ENCODE measurements around the gene MYCBP2. TPM values are rescaled to one million over a fixed set of nuclear protein-coding genes. Genes with fewer than 3 reads are reported as not detected.
"Not testable (repeated sequence)": the region's sequence is repeated elsewhere in the genome, so short reads cannot be mapped to it uniquely, and the experiment has no call there.

MYCBP2 gene, protein sequence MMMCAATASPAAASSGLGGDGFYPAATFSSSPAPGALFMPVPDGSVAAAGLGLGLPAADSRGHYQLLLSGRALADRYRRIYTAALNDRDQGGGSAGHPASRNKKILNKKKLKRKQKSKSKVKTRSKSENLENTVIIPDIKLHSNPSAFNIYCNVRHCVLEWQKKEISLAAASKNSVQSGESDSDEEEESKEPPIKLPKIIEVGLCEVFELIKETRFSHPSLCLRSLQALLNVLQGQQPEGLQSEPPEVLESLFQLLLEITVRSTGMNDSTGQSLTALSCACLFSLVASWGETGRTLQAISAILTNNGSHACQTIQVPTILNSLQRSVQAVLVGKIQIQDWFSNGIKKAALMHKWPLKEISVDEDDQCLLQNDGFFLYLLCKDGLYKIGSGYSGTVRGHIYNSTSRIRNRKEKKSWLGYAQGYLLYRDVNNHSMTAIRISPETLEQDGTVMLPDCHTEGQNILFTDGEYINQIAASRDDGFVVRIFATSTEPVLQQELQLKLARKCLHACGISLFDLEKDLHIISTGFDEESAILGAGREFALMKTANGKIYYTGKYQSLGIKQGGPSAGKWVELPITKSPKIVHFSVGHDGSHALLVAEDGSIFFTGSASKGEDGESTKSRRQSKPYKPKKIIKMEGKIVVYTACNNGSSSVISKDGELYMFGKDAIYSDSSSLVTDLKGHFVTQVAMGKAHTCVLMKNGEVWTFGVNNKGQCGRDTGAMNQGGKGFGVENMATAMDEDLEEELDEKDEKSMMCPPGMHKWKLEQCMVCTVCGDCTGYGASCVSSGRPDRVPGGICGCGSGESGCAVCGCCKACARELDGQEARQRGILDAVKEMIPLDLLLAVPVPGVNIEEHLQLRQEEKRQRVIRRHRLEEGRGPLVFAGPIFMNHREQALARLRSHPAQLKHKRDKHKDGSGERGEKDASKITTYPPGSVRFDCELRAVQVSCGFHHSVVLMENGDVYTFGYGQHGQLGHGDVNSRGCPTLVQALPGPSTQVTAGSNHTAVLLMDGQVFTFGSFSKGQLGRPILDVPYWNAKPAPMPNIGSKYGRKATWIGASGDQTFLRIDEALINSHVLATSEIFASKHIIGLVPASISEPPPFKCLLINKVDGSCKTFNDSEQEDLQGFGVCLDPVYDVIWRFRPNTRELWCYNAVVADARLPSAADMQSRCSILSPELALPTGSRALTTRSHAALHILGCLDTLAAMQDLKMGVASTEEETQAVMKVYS (N-terminal part only)
- total RNA-seq (2014; rRNA removed; shearing (Covaris generic)) = 22.6 and 23.7 TPM in 2 replicates

DNA sequence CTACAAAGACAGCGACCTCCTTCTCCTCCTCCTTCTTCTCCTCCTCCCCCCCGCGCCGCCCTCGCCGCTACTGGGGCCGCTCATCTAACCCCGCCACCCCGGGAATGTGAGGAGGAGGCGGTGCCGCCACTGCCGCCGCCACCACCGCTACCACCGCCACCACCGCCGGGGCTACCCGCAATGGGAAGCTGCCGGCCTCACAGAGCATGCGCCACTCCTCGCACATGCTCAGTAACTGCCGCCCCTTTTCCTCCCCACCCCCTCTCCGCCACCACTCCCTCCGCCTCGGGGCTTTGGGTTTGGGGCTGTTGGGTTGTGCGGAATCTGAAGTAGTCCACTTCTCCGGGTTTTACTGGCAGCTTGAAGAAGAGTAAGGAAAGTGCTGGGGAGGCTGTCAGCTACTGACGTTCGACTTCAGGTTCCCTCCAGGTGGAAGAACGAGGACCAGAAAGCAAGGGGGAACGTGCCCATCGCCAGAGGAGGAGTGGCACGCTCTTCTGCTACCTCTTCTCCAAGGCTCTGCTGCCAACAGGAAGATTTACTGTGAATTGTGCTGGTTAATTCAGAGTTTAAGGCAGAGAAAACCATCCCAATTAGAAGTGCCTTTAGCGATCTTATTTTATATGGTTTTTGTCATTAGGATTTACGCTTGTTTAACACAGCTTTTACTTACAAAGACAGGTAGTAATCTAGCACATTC lies at the start of gene MYCBP2:
Gene MYCBP2, minus strand, starts transcription at position 190 of the 700 bp plus-strand sequence. CDS start 319 bp downstream, outside the sequence.
- DNase-seq (ENCODE audit: low spot score) = peak; percentile 93

DNA sequence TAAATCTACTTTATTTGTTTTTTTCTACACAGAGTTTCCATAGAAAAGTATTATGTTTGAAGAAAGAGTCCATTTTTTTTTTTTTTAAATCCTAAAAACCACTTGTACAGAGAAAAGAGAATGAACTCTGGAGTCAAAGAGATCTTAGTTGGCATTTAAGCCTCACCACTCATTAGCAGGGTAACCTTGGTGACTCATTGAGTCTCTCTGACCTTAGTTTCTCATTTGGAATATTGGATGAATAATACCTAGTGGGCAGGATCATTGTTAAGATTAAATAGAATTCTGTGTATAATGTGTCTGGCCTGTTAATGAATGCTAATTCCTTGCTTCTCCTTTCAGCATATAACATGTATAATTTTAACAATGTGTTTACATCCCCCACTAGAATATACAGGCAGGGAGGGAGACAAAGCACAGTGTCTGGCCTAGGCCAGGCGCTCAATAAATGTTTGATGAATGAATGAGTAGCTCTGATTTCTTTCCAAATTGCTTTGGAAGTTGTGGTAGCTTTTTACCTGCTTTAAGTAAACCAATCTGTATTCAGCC lies 48.7 kb upstream of the MYCBP2 start:
- no peak for DNase-seq (ENCODE audit: low spot score)

DNA sequence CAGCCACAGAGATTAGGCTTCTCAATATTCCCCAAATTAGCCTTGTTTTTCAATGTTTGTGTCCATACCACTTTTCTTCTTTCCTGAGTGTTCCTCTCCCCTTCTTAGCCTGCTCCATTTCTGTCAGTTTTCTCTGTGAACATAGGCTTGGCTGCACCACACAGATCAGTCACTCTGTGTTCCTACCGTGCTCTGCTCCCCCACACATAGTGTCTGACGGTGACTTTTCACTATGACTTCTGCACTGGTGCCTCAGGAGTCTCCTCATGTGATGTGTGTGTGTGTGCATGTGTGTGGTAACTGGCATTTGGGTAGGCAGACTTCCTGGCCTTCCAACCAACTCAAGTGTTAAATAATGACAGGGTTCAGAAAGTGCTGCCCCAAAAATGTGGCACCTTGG lies 47.9 kb upstream of the MYCBP2 start:
- DNase-seq (ENCODE audit: low spot score) = no peak

DNA sequence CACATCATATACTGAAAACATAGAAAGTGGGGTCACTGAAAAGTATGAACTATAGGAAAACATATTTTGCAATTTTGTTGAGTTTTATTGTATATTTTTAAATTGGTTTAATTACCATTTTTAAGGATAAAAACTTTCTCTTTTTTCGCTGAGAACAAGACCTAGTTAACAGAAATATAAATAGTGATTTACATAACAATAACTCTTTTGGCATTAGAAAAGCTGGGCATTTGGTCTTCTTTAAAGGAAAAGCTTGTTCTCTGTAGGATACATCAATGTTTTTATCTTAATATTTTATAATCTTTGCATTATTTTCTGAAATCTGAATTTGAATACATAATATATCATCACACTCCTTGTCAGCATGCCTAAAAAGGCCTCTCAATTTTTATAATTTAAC lies 47.4 kb upstream of the MYCBP2 start:
- DNase-seq (ENCODE audit: low spot score) = no peak

DNA sequence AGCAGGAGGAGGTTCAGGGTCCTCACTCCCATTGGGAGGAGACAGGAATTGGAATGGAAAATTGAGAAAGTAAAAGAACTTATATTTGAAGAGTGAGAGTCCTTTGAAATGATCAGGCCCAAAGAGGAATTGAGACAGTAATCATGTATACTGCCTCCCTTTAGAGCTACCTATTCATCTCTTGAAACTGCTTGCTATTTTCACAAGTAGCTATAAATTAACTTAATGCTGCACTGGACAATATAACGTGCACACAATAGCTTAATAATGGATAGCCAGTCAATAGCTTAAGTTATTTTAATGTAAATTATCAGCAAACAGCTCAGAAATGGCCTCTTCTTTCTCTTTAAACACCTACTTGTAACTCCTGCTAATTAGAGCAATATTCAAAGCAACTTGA lies 46.6 kb upstream of the MYCBP2 start:
- no peak for DNase-seq (ENCODE audit: low spot score)

DNA sequence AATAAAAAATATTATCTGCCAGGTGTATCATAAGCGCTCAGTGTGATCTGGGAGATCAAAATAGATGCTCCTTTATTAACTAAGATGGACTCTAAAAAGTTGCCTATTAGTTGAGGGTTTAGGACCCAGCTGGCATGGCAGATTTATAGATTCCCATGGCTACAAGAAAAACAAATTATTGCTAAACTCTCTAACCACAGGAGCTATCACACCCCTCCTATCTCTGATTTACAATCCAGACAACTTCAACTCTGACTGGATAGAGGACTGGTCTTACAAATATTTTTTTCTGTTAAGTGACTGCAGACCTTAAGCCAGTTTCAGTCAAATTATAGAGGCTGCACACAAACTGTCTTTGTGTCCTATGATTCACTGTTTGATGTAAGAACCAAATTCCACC lies 45.4 kb upstream of the MYCBP2 start:
- DNase-seq (ENCODE audit: low spot score) = no peak

DNA sequence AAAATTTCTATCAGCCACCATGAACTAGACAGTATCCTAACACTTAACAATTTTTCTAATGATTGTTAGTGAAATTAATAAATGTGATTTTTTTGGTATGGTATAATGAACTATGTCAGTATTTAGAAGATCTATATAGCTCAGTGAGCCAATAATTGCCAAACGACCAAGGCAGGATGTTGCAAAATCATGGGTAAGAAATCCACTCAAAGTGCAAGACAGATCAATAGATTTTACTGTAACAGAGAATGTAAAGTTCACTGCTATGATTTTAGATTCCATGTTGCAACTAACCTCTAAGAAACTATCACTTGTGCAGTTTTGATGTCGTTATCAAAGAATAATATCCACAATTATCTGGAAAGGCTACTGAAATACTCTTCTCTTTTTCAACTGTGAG lies 44.0 kb upstream of the MYCBP2 start:
- DNase-seq (ENCODE audit: low spot score) = no peak

DNA sequence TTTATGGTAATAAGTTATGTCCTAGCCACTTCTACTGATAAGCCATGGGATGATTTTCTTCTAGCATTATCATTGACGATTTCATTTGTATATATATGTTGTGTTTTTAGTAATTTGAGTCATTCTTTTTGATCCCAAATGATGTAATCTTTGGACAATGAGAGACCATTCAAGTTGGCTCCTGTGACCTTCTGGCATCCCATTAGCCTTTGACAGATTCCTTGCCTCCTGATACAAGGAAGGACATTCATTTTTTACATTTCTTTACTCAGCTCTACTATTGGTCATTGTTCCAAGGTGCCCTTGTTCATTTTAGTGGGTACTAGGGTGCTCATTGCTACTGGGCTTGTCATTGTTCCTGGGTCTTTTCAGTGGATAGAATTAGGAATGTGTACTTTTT lies 35.3 kb upstream of the MYCBP2 start:
- no peak for DNase-seq (ENCODE audit: low spot score)

DNA sequence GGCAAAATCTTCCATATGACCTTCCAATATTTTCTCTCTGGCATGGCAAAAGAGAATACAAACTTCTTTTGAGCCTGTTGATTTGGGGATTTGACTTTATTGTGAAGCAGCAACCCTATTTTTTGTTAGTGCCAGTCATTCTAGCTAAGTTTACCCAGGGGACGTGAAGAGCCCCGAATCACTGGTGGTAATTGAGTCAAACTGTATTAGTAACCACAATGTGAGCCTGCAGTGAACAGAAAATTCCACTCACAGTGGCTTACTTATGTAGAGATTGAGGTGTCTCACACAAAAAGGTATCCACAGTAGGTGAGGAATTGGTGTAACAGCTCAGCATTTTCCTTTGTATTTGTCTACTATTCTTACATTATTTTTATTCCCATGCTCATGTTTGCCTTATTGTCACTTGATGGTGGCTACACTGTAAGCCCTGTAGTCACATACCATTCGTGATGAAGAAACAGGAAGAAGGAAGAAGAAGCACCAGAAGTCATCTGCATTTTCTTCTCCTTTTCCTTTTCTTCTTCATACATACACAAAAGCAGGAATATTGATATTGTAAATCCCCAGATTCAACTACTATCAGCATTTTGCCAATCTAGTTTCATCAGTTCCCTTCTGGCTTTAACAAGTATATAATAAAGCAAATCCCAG lies 33.3 kb upstream of the MYCBP2 start:
- DNase-seq (ENCODE audit: low spot score) = no peak

DNA sequence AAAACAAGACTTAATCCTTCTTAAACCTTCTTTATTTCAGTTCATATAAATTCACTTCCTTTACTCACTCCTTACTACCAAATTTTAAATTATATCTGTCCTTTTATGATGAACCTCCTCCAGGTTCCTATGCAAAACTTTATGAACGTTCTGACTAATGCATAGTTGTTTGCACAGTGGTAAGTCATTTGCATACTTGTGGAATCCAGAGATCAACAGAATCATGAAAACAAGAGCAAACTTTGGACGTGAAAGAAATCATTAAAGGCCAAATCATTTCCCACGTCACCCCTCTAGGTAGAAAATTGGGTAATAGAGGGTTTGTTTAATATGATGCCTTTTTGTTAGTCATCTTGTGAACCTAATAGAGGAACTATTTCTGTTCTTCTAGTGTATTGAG lies 32.3 kb upstream of the MYCBP2 start:
- no peak for DNase-seq (ENCODE audit: low spot score)

DNA sequence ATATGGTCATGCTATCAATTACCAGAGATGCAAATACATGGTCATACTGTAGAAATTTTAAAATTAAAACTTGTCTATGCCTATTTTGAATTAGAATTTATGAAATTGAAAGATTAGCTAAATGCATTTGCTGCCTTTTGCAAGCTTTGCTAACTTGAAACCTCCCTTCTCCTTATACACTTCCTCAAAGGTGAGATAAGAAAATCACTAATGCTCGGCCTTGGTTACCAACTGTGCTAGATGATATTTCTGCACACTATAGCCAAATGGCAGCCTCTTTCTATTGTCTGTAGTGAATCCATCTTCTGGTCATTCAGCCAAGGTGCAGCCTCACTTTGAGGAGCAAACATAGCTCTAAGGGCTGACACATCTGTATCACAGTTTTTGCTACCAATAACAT lies 31.1 kb upstream of the MYCBP2 start:
- no peak for DNase-seq (ENCODE audit: low spot score)

DNA sequence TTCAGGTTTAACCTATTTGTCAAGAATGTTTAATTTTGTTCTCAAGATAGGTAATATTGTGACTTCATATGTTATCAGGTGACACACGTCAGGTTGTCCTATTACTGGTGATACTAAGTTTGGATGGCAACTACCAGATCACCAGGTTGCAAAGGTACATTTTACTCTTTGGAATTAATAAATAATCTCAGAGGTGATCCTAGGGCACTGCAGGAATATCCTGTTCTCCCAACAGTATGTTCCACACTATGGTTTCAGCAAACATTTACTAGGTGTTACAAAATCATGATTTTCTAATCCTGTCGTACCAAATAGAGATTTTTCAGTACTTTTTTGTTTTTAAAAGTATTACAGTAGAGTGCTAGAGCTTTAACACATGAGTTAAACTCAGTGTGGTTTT lies 29.3 kb upstream of the MYCBP2 start:
- DNase-seq (ENCODE audit: low spot score) = no peak

DNA sequence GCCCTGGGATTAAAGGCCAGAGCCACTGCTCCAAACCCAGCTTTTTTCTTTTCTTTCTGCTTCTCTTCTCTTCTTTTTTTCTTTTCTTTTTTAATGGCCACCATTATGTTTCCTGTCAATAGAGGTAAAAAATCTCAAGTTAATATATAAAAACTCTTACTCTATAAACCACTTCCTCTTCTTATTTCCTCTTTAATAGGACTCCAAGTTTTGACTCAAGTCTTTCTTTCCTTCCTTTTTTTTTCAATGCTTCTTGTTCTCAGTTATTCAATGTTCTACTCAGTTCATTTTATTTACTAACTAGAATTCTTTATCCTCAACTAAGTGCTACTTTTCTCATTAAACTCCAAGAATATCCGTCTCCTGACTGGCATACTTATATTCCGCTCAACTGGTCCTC lies 27.1 kb upstream of the MYCBP2 start:
- DNase-seq (ENCODE audit: low spot score) = no peak

DNA sequence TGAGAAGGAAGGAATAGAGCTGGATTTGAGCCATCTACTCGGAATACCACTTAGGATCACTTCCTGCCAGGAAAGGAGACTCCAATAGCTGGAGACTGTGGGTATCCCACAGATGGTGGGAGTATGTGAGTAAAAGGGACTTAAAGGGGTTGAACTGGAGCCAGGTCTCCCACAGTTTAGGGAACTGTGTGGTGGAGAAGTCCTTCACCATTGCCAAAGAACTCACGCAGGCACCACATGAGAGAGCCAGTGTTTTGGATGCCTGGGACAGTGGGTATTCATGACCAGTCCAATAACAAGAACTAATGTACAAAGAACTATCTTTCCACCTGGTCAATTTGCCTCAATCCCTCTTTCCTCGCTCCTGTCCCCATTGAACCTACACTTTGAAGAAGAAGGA lies 24.4 kb upstream of the MYCBP2 start:
- no peak for DNase-seq (ENCODE audit: low spot score)

DNA sequence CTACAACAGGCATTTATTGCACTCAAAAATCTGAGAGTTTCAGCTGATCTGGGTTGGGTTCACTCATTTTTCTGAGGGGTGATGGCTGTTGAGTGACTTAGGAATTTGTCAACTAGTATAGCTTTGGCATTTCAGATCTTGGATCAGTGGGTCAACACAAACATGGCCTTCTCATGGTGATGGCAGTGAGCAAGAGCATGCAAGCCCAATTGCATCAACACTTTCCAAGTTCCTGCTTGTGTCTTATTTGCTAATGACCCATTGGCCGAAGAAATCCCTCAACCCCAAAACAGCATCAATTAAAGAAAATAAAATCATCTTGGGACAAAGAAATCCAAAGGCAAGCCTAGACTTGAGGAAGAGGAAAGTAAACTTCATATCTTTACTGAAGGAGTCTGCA lies 23.9 kb upstream of the MYCBP2 start:
- DNase-seq (ENCODE audit: low spot score) = no peak

DNA sequence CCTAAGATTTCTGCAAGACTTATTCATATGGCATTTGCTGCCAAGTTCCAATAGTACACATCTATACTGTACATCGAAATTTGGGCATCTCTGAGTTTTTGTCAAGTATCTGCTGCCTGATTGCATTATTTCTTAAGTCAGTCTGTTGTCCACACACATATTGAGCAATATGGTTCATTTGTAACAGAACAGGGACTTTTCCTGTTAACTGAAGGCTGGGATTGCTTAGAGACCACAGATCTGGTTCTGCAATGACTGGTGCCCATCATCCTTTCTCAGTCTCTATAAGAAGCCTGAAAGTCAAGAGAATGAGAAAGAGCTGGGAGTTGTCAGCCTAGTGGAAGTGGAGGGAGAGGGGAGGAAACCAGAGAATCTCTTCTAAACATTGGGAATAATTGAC lies 22.5 kb upstream of the MYCBP2 start:
- no peak for DNase-seq (ENCODE audit: low spot score)

DNA sequence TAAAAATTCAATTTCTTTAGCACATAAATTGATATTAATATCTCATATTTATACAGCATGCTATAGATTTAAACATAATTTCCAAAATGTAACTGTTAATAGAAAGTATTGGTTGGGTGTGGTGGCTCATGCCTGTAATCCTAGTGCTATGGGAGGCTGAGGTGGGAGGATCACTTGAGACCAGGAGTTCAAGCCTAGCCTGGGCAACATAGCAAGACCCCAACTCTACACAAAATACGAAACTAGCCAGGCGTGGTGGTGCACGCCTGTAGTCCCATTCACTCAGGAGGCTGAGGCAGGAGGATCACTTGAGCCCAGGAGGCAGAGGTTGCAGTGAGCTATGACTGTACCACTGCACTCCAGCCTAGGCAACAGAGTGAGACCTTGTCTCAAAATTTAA lies 20.5 kb upstream of the MYCBP2 start:
- not testable (repeated sequence) for DNase-seq (ENCODE audit: low spot score)

DNA sequence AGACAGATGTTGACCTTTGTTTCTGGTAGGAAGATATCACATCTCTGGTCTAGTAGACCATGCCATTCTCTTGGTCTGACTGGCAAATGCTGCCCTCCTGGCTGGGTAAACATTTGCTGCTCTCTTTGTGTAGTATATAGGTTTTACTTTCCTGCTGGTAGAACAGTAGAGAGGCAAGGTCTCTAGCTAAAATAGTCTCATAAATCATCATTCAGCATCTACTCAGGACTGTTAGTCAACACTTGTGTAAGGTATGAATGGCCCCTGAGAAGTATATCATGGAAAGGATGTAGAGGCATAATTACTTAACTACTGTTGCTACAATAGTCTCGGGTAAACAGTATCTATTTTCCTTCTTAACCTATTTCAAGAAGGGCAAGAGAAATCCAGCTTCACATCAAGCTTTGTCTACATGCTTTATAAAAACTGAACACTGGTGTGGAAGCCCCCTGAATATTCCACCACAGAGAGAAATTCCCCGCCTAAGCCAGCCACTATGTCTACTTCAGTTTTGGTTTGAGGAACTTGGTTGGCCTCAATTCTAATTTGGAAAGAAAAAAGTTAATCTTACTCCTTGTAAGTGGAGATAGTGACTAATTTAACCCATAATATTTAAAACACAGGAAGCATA lies 18.4 kb upstream of the MYCBP2 start:
- no peak for DNase-seq (ENCODE audit: low spot score)

DNA sequence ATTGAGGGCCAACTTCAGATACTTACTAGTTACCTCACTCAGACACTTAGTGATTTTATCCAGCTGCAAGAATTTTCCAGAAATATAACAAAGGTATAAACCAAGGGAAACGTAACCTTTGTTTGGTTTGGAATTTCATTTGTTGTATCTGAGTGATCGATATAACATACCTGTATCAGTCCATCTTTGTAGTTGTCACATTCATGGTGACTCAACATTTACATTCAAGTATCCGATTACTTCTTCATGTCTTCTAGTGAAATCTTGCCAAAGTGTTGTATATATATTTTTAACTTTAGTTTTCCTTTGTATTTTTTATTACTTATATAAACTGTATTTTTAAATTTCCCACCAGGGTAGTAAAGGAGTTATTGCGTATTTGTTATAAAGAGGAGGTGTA lies 16.9 kb upstream of the MYCBP2 start:
- DNase-seq (ENCODE audit: low spot score) = no peak

DNA sequence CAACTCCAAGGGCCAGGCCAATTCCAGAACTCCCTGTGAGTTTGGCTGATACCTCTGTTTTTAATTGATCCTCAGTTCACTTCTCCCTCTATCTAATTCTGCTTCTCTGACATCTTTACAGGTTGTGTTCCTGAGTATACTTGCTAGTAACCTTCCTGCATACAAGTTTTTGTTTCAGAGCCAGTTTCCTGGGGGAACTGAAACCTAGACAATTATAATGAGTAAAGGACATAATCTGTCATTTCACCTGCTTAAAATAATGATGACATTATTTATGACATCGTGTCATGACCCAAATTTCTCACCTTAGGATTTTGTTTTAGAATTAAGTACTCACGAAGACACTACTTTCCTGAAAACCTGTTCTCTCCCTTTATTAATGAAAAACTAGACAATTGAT lies 12.5 kb upstream of the MYCBP2 start:
- no peak for DNase-seq (ENCODE audit: low spot score)

All from A172 (cell line).